Liver (tissue), 9 donors: ENCODE data around the gene FGF19. TPM values are rescaled to one million over a fixed set of nuclear protein-coding genes. Genes with fewer than 3 reads are reported as not detected.

Experiments used
- DNase-seq: peaks from one replicate; pipeline ENCODE4 v3.0.0-alpha.2; 2017; ENCODE audit warnings: low spot score
- H3K27ac ChIP-seq, 2 donors: one replicate each; pipeline ENCODE4 v1.7.0; 2013; ENCODE audit warnings: inconsistent platforms in 2 of 2, low read length in 2 of 2, control low read depth in 1 of 2, low read depth in 1 of 2, mild to moderate bottlenecking in 1 of 2
- H3K27me3 ChIP-seq, 4 donors: one replicate each; pipeline versions ENCODE4 v1.6.1 to v1.7.0; 2013; ENCODE audit warnings: low read length in 3 of 4, inconsistent platforms in 1 of 4, mild to moderate bottlenecking in 1 of 4, moderate library complexity in 1 of 4; ENCODE audit not compliant: control insufficient read depth in 4 of 4, insufficient read depth in 4 of 4
- H3K36me3 ChIP-seq, 4 donors: one replicate each; pipeline versions ENCODE4 v1.6.1 to v1.7.0; 2013; ENCODE audit warnings: low read length in 3 of 4, mild to moderate bottlenecking in 3 of 4, low read depth in 1 of 4, moderate library complexity in 1 of 4; ENCODE audit not compliant: control insufficient read depth in 4 of 4, insufficient read depth in 3 of 4
- H3K4me1 ChIP-seq, 4 donors: one replicate each; pipeline versions ENCODE4 v1.6.1 to v1.7.0; 2013; ENCODE audit warnings: low read length in 3 of 4, mild to moderate bottlenecking in 3 of 4, moderate library complexity in 1 of 4; ENCODE audit not compliant: control insufficient read depth in 4 of 4, insufficient read depth in 4 of 4
- H3K4me3 ChIP-seq, 3 donors: one replicate each; pipeline versions ENCODE4 v1.6.1 to v1.7.0; 2013; ENCODE audit warnings: low read length in 3 of 3, control low read depth in 1 of 3, low read depth in 1 of 3, mild to moderate bottlenecking in 1 of 3
- H3K9ac ChIP-seq, 2 donors: one replicate each; pipeline ENCODE4 v1.7.0; 2013; ENCODE audit warnings: low read length in 2 of 2, mild to moderate bottlenecking in 2 of 2, moderate library complexity in 2 of 2, control low read depth in 1 of 2, low read depth in 1 of 2
- H3K9me3 ChIP-seq, 4 donors: one replicate each; pipeline versions ENCODE4 v1.6.1 to v1.7.0; 2013; ENCODE audit warnings: low read length in 3 of 4; ENCODE audit not compliant: control insufficient read depth in 4 of 4
- ATF3 ChIP-seq: IDR thresholded peaks from 2 replicates; pipeline ENCODE4 v1.6.1; 2016; ENCODE audit warnings: antibody characterized with exemption
- CTCF ChIP-seq: fragments of 150-350 bp; IDR thresholded peaks from 2 replicates; pipeline ENCODE4 v1.5.1; 2017; ENCODE audit warnings: improper control_type of control experiment, low read depth, low read length; ENCODE audit not compliant: missing input control
- FOXA2 ChIP-seq: IDR thresholded peaks from 2 replicates; pipeline ENCODE4 v1.6.1; 2016; ENCODE audit warnings: antibody characterized with exemption
- GABPA ChIP-seq, 2 donors: IDR thresholded peaks in 1 of 2; conservative IDR thresholded peaks in 1 of 2; 2 replicates each; pipeline ENCODE4 v1.6.1; 2016; ENCODE audit warnings: antibody characterized with exemption in 2 of 2, mild to moderate bottlenecking in 1 of 2, moderate library complexity in 1 of 2
- HNF4A ChIP-seq, 2 donors: conservative IDR thresholded peaks; 2 replicates each; pipeline ENCODE4 v1.6.1; 2016; ENCODE audit warnings: antibody characterized with exemption in 2 of 2, mild to moderate bottlenecking in 2 of 2
- JUND ChIP-seq, 2 donors: IDR thresholded peaks; 2 replicates each; pipeline ENCODE4 v1.6.1; 2016; ENCODE audit warnings: antibody characterized with exemption in 2 of 2
- MAX ChIP-seq: IDR thresholded peaks from 2 replicates; pipeline ENCODE4 v1.6.1; 2016; ENCODE audit warnings: antibody characterized with exemption
- NR2F2 ChIP-seq: IDR thresholded peaks from 2 replicates; pipeline ENCODE4 v1.6.1; 2016; ENCODE audit warnings: antibody characterized with exemption
- RAD21 ChIP-seq, 2 donors: IDR thresholded peaks; 2 replicates each; pipeline ENCODE4 v1.6.1; 2016; ENCODE audit warnings: antibody characterized with exemption in 2 of 2, mild to moderate bottlenecking in 2 of 2
- REST ChIP-seq: IDR thresholded peaks from 2 replicates; pipeline ENCODE4 v1.6.1; 2016; ENCODE audit warnings: antibody characterized with exemption, mild to moderate bottlenecking
- RXRA ChIP-seq, 2 donors: IDR thresholded peaks; 2 replicates each; pipeline ENCODE4 v1.6.1; 2017 to 2018; ENCODE audit warnings: antibody characterized with exemption in 2 of 2, mild to moderate bottlenecking in 1 of 2
- SP1 ChIP-seq: IDR thresholded peaks from 2 replicates; pipeline ENCODE4 v1.6.1; 2018; ENCODE audit warnings: antibody characterized with exemption, mild to moderate bottlenecking
- WGBS: extraction: QIAGEN DNeasy Blood & Tissue Kit; methylation state at CpG from one replicate; pipeline ENCODE4 v1.1.7; 2013; 5-methylcytosine and 5-hydroxymethylcytosine counted together
- polyA plus RNA-seq, 2 donors: library from polyadenylated mRNA; stranded (reverse) in 1 of 2; unstranded in 1 of 2; fragments of 200-250 nt in 1 of 2; fragments of >200 nt in 1 of 2; fragmentation: Nextera tagmentation in 1 of 2; extraction: Ambion mirVana in 1 of 2; gene quantifications; one replicate each; pipeline versions ENCODE4 v1.2.1 to v1.2.3, GENCODE V29; 2013 to 2015
- total RNA-seq, 2 donors: library from RNA; depleted of rRNA; stranded (reverse); fragments of >200 nt; gene quantifications; one replicate each; pipeline ENCODE4 v1.2.3, GENCODE V29; 2014
- donor health status: healthy.
- donor health status: healthy.
- donor health status: healthy.
- donor health status: healthy.
- donor health status: healthy.

The FGF19 gene
- total and polyA plus RNA-seq, 4 donors, result 0.09 TPM; not detected in 3

GRCh38 chr11:69711822-69712801 is 8.3 kb upstream of the FGF19 start:
- Histone ChIP-seq H3K27ac (no peak overlapping the region), H3K36me3 (no peaks in the 10 kb centered on the region), H3K9me3 (no peaks in the 10 kb centered on the region), H3K27me3 (peaks cover 0 to 2% (median 0%) of the 10 kb centered on the region in 4 donors), H3K4me3 (no peak overlapping the region), H3K9ac (no peak overlapping the region), H3K4me1 (no peaks in the 10 kb centered on the region)
- no peak for TF ChIP-seq ATF3
- no peak for DNase-seq
- WGBS, result 68% methylated on average over 28 of the region's 28 CpGs

GRCh38 chr11:69708736-69709401 is 5.0 kb upstream of the FGF19 start:
- Histone ChIP-seq H3K36me3 (no peaks in the 10 kb centered on the region), H3K9ac (no peak overlapping the region), H3K9me3 (no peaks in the 10 kb centered on the region), H3K4me3 (no peak overlapping the region), H3K4me1 (peaks cover 0 to 10% (median 5%) of the 10 kb centered on the region in 4 donors), H3K27ac (no peak overlapping the region), H3K27me3 (peaks cover 0 to 6% (median 0%) of the 10 kb centered on the region in 4 donors)
- no peak for TF ChIP-seq NR2F2
- no peak for TF ChIP-seq REST
- TF ChIP-seq SP1, result no peak
- TF ChIP-seq JUND (IDR thresholded peaks at IDR 0.05), result no peak
- no peak for TF ChIP-seq RAD21 (IDR thresholded peaks at IDR 0.05)
- no peak for TF ChIP-seq CTCF
- no peak for TF ChIP-seq FOXA2
- no peak for TF ChIP-seq HNF4A (conservative IDR thresholded peaks at IDR 0.05)
- no peak for TF ChIP-seq MAX
- TF ChIP-seq RXRA (IDR thresholded peaks at IDR 0.05), result no peak
- TF ChIP-seq GABPA (IDR thresholded peaks at IDR 0.05 in 1 of 2, conservative IDR thresholded peaks at IDR 0.05 in 1 of 2), result no peak
- DNase-seq, result no peak
- 73% methylated on average over 15 of the region's 15 CpGs for WGBS
